HepG2 (cell line): ENCODE measurements around the gene CNOT1. TPM values are rescaled to one million over a fixed set of nuclear protein-coding genes. Genes with fewer than 3 reads are reported as not detected.
A peak's percentile ranks its signal among the peaks of the same experiment; 100 is the strongest.

Experiments used
- ARID3A ChIP-seq: IDR thresholded peaks from 2 replicates; pipeline ENCODE4 v1.6.1; 2012; ENCODE audit warnings: low read depth, low read length, improper control_type of control experiment
- KMT2A ChIP-seq: sonication (generic); formaldehyde crosslinking; IDR thresholded peaks from 2 replicates; pipeline ENCODE4 v1.4.0; 2020; ENCODE audit warnings: missing genetic modification reagents
- MLX ChIP-seq: IDR thresholded peaks from 2 replicates; pipeline ENCODE4 v1.6.1; 2016
- NFAT5 ChIP-seq: sonication (generic); formaldehyde crosslinking; IDR thresholded peaks from 2 replicates; pipeline ENCODE4 v1.4.0; 2020; ENCODE audit warnings: missing genetic modification reagents
- PBX2 ChIP-seq: IDR thresholded peaks from 2 replicates; pipeline ENCODE4 v1.6.1; 2016; ENCODE audit warnings: control low read depth
- PREB ChIP-seq: sonication (generic); formaldehyde crosslinking; IDR thresholded peaks from 2 replicates; pipeline ENCODE4 v1.4.0; 2020; ENCODE audit warnings: missing genetic modification reagents
- PRMT3 ChIP-seq: sonication (generic); formaldehyde crosslinking; IDR thresholded peaks from 2 replicates; pipeline ENCODE4 v1.8.1; 2022; ENCODE audit warnings: low read depth, mild to moderate bottlenecking, moderate library complexity, missing genetic modification reagents, borderline replicate concordance
- SALL1 ChIP-seq: sonication (generic); formaldehyde crosslinking; IDR thresholded peaks from 2 replicates; pipeline ENCODE4 v1.8.0; 2022; ENCODE audit warnings: mild to moderate bottlenecking, missing genetic modification reagents
- SMARCC2 ChIP-seq: fragments of 450-650 bp; IDR thresholded peaks from 2 replicates; pipeline ENCODE4 v1.6.1; 2017; ENCODE audit warnings: antibody characterized with exemption, mild to moderate bottlenecking
- SOX6 ChIP-seq, 2 experiments: fragments of 450-650 bp in 1 of 2; sonication (generic) in 1 of 2; formaldehyde crosslinking in 1 of 2; IDR thresholded peaks; 2 replicates each; pipeline versions ENCODE4 v1.4.0 to v1.6.1; 2017 to 2020; ENCODE audit warnings: antibody characterized with exemption in 1 of 2, mild to moderate bottlenecking in 1 of 2, missing genetic modification reagents in 1 of 2
- TEAD2 ChIP-seq: sonication (generic); formaldehyde crosslinking; IDR thresholded peaks from 2 replicates; pipeline ENCODE4 v1.9.0; 2021; ENCODE audit warnings: missing genetic modification reagents
- U2AF1 ChIP-seq: fragments of 200-400 bp; formaldehyde crosslinking; optimal IDR thresholded peaks from 2 replicates; pipeline ENCODE3; 2017; ENCODE audit warnings: mild to moderate bottlenecking, low read depth, low read length
- ZFP62 ChIP-seq: sonication (generic); formaldehyde crosslinking; IDR thresholded peaks from 2 replicates; pipeline ENCODE4 v1.4.0; 2020; ENCODE audit warnings: missing genetic modification reagents
- ZNF234 ChIP-seq: sonication (generic); formaldehyde crosslinking; conservative IDR thresholded peaks from 2 replicates; pipeline ENCODE4 v1.5.1; 2020; ENCODE audit warnings: mild to moderate bottlenecking, missing genetic modification reagents
- ZNF33A ChIP-seq: sonication (generic); formaldehyde crosslinking; IDR thresholded peaks from 2 replicates; pipeline ENCODE4 v1.5.1; 2020; ENCODE audit warnings: missing genetic modification reagents, mild to moderate bottlenecking, moderate library complexity, borderline replicate concordance
- ZNF383 ChIP-seq: sonication (generic); formaldehyde crosslinking; IDR thresholded peaks from 2 replicates; pipeline ENCODE4 v1.4.0; 2020; ENCODE audit warnings: missing genetic modification reagents, mild to moderate bottlenecking, borderline replicate concordance
- ZNF547 ChIP-seq: sonication (generic); formaldehyde crosslinking; IDR thresholded peaks from 2 replicates; pipeline ENCODE4 v1.5.1; 2020; ENCODE audit warnings: mild to moderate bottlenecking, missing genetic modification reagents
- ZNF569 ChIP-seq: sonication (generic); formaldehyde crosslinking; IDR thresholded peaks from 2 replicates; pipeline ENCODE4 v1.5.0; 2020; ENCODE audit warnings: mild to moderate bottlenecking, missing genetic modification reagents, moderate library complexity, borderline replicate concordance
- ZNF615 ChIP-seq: sonication (generic); formaldehyde crosslinking; IDR thresholded peaks from 2 replicates; pipeline ENCODE4 v1.5.0; 2020; ENCODE audit warnings: mild to moderate bottlenecking, missing genetic modification reagents, borderline replicate concordance
- polyA plus RNA-seq, 8 experiments: library from polyadenylated mRNA; depleted of rRNA in 3 of 8; stranded (reverse) in 7 of 8; unstranded in 1 of 8; fragments of >200 nt; fragmentation: Illumina TruSeq in 4 of 8; extraction: Trizol in 4 of 8; gene quantifications; 2 replicates each; pipeline versions ENCODE4 v1.2.1 to v1.2.3, GENCODE V29; 2011 to 2016; ENCODE audit warnings: low read depth in 4 of 8, missing spikeins in 1 of 8, mixed read lengths in 1 of 8; ENCODE audit not compliant: insufficient read depth in 1 of 8
- total RNA-seq, 5 experiments: library from RNA; depleted of rRNA; stranded (reverse); fragments of >200 nt; fragmentation: Illumina TruSeq; extraction: Trizol; gene quantifications; 2 replicates each; pipeline ENCODE4 v1.2.3, GENCODE V29; 2016; ENCODE audit warnings: low read depth in 1 of 5

Gene CNOT1
- total and polyA plus RNA-seq, 2 of the 13 experiments (the other 11 are each of a cell fraction or from before 2014, with no cell fraction given): 188 to 232 TPM

GRCh38 chr16:58634265-58634802 is 4.7 kb upstream of the CNOT1 start (continued):
- TF ChIP-seq NFAT5 (CRISPR knock-in tag) (no peak), SMARCC2 (no peak), ZFP62 (CRISPR knock-in tag) (no peak), PBX2 (CRISPR knock-in tag) (peak; percentile 44; the same call in 1 of the 2 replicates), SOX6 (IDR thresholded peaks at IDR 0.05) (no peak), SOX6 (CRISPR knock-in tag; IDR thresholded peaks at IDR 0.05) (peak; percentile 74), ZNF615 (CRISPR knock-in tag) (no peak), MLX (CRISPR knock-in tag) (no peak), SALL1 (CRISPR knock-in tag) (peak; percentile 29; the same call in 1 of the 2 replicates), ZNF383 (CRISPR knock-in tag) (no peak), ZNF547 (no peak), PREB (no peak), PRMT3 (CRISPR knock-in tag) (no peak), ZNF33A (CRISPR knock-in tag) (no peak), U2AF1 (no peak), ZNF234 (CRISPR knock-in tag) (no peak), ARID3A (no peak), ZNF569 (CRISPR knock-in tag) (no peak), TEAD2 (CRISPR knock-in tag) (no peak), KMT2A (no peak)
